Erythroblast (primary cell): ENCODE measurements around the gene DPAGT1.

ENCODE experiments used
- GATA1 ChIP-seq: IDR thresholded peaks from 2 replicates; pipeline ENCODE4 v1.6.1; 2011; ENCODE audit warnings: low read depth, mild to moderate bottlenecking, control low read depth, low read length, moderate library complexity
- POLR2A ChIP-seq: IDR thresholded peaks from 2 replicates; pipeline ENCODE4 v1.6.1; 2011; ENCODE audit warnings: mild to moderate bottlenecking, low read length

GRCh38 chr11:119087747-119088241 is 13.9 kb downstream of the DPAGT1 start:
- TF ChIP-seq POLR2A (peak; percentile 100), GATA1 (peak; percentile 94)
